Panc1 (cell line): ENCODE data around the gene ZNF441. TPM values are rescaled to one million over a fixed set of nuclear protein-coding genes. Genes with fewer than 3 reads are reported as not detected.

Experiments
- ATAC-seq: fragments of 200-7000 bp; cut with Tn5 transposase; 2 replicates; pipeline ENCODE4 v1.9.1; 2020; ENCODE audit warnings: mild to moderate bottlenecking, moderate library complexity
- BruUV-seq: library from RNA; stranded (reverse); fragments of 400-500 nt; replicated peaks from 2 replicates; lab custom pipeline; 2021; lab: Mats Ljungman, UMichigan
- CTCF ChIA-PET: fragments of 300-600 bp; sonication (Branson Sonifier 250); formaldehyde crosslinking; loops from one replicate; lab custom pipeline; 2022; ENCODE audit warnings: antibody characterized with exemption; lab: Charles Lee
- POLR2A ChIA-PET: fragments of 300-600 bp; sonication (Branson Sonifier 250); formaldehyde crosslinking; loops from one replicate; lab custom pipeline; 2022; ENCODE audit warnings: antibody characterized with exemption; lab: Charles Lee
- DNase-seq: peaks from one replicate; pipeline ENCODE4 v3.0.0-alpha.2; 2010; ENCODE audit warnings: low read depth, low spot score
- H3K27ac ChIP-seq: 2 replicates; pipeline ENCODE4 v1.5.1; 2011; ENCODE audit warnings: mild to moderate bottlenecking, low read length, inconsistent platforms
- H3K27me3 ChIP-seq: fragments of 200-500 bp; sonication (Bioruptor generic); 2 replicates; pipeline ENCODE4 v1.6.0; 2014; ENCODE audit warnings: low read length, inconsistent platforms; ENCODE audit not compliant: control insufficient read depth, insufficient read depth
- H3K36me3 ChIP-seq: fragments of 200-500 bp; sonication (Bioruptor generic); 2 replicates; pipeline ENCODE4 v1.5.1; 2014; ENCODE audit warnings: inconsistent platforms, mild to moderate bottlenecking, low read length, moderate library complexity; ENCODE audit not compliant: control insufficient read depth, insufficient read depth
- H3K4me1 ChIP-seq: 2 replicates; pipeline ENCODE4 v1.5.1; 2011; ENCODE audit warnings: inconsistent platforms, mild to moderate bottlenecking, low read length, moderate library complexity; ENCODE audit not compliant: control insufficient read depth, insufficient read depth
- H3K4me3 ChIP-seq, 2 experiments: 2 replicates each; pipeline ENCODE4 v1.5.1; 2011 to 2012; ENCODE audit warnings: low read depth in 2 of 2, low read length in 2 of 2, mild to moderate bottlenecking in 2 of 2, inconsistent platforms in 1 of 2, moderate library complexity in 1 of 2
- H3K9me3 ChIP-seq: fragments of 200-500 bp; sonication (Bioruptor generic); 2 replicates; pipeline ENCODE4 v1.5.1; 2014; ENCODE audit warnings: low read depth, mild to moderate bottlenecking, inconsistent platforms, low read length, moderate library complexity; ENCODE audit not compliant: control insufficient read depth, insufficient read depth
- CTCF ChIP-seq: fragments of 450-650 bp; IDR thresholded peaks from 2 replicates; pipeline ENCODE4 v1.5.1; 2017; ENCODE audit warnings: mild to moderate bottlenecking
- POLR2AphosphoS5 ChIP-seq: IDR thresholded peaks from 2 replicates; pipeline ENCODE4 v1.6.1; 2012; ENCODE audit warnings: mild to moderate bottlenecking, low read depth, low read length, moderate library complexity
- REST ChIP-seq, 2 experiments: IDR thresholded peaks; 2 replicates each; pipeline ENCODE4 v1.6.1; 2011 to 2012; ENCODE audit warnings: low read depth in 2 of 2, control low read depth in 1 of 2, low read length in 1 of 2, mild to moderate bottlenecking in 1 of 2, moderate library complexity in 1 of 2; ENCODE audit not compliant: insufficient read depth in 1 of 2
- SIN3A ChIP-seq: IDR thresholded peaks from 2 replicates; pipeline ENCODE4 v1.6.1; 2012; ENCODE audit warnings: low read depth, mild to moderate bottlenecking, low read length, moderate library complexity, borderline replicate concordance; ENCODE audit not compliant: insufficient read depth
- TCF7L2 ChIP-seq: IDR thresholded peaks from 2 replicates; pipeline ENCODE4 v1.6.1; 2011; ENCODE audit warnings: mild to moderate bottlenecking, low read depth, low read length, inconsistent platforms
- in situ Hi-C: cut with HindIII; loops from 2 replicates; pipeline ENCODE4 v1.10.0; 2016; ENCODE audit warnings: low sequenced_read_pairs, low pct_unique_long_range_greater_than_20kb
- intact Hi-C: fragments of 100-400 bp; cut with micrococcal nuclease; formaldehyde crosslinking; loops from one replicate; pipeline ENCODE4 v1.10.0; 2022; ENCODE audit not compliant: unreplicated experiment
- total RNA-seq: library from RNA; stranded (reverse); gene quantifications from one replicate; pipeline ENCODE4 v1.2.1, GENCODE V29; 2021; ENCODE audit not compliant: unreplicated experiment

Gene ZNF441
- total RNA-seq, 1 experiment from 2014 or later: 2.8 TPM

- intact Hi-C loops: no loop called here
- ATAC-seq (no peak), DNase-seq (no peak)
- no peaks in the 10 kb centered on the region for H3K4me1 ChIP-seq
- H3K4me3 ChIP-seq: no peak overlapping the region
- TF ChIP-seq SIN3A (no peak), REST (IDR thresholded peaks at IDR 0.05; ENCODE audit: insufficient read depth in 1 of 2, low read depth in 2 of 2, low read length in 1 of 2) (no peak), POLR2AphosphoS5 (no peak), CTCF (no peak), TCF7L2 (no peak)
- in situ Hi-C loops: no loop called here
- H3K9me3 ChIP-seq: peaks cover 54% of the 10 kb centered on the region
- POLR2A ChIA-PET: no interaction called here
- H3K27me3 ChIP-seq: no peaks in the 10 kb centered on the region
- no peak overlapping the region for H3K27ac ChIP-seq
- CTCF ChIA-PET: no interaction called here
- H3K36me3 ChIP-seq: no peaks in the 10 kb centered on the region
- BruUV-seq: no TSS peak
Observed at GRCh38 chr19:11783767-11784166, 17.0 kb downstream of the ZNF441 start.

- in situ Hi-C loops (no loop called here), intact Hi-C loops (no loop called here)
- no peaks in the 10 kb centered on the region for H3K36me3 ChIP-seq
- peaks cover 50% of the 10 kb centered on the region for H3K9me3 ChIP-seq
- DNase-seq: no peak
- ATAC-seq: no peak
- TF ChIP-seq POLR2AphosphoS5 (no peak), TCF7L2 (no peak), CTCF (no peak), SIN3A (no peak), REST (IDR thresholded peaks at IDR 0.05; ENCODE audit: insufficient read depth in 1 of 2, low read depth in 2 of 2, low read length in 1 of 2) (no peak)
- ChIA-PET POLR2A (no interaction called here), CTCF (no interaction called here)
- no peaks in the 10 kb centered on the region for H3K27me3 ChIP-seq
- no peaks in the 10 kb centered on the region for H3K4me1 ChIP-seq
- no TSS peak for BruUV-seq
- H3K27ac ChIP-seq: no peak overlapping the region
- no peak overlapping the region for H3K4me3 ChIP-seq
Observed at GRCh38 chr19:11784356-11784755, 17.6 kb downstream of the ZNF441 start.
